ENCODE results near the gene GPATCH2L. TPM values are rescaled to one million over a fixed set of nuclear protein-coding genes. Genes with fewer than 3 reads are reported as not detected.

GPATCH2L gene
- total and polyA plus RNA-seq, 2 donors (not counting 1 experiment from before 2014, with no cell fraction given): 17.4 to 82.7 TPM

- ATAC-seq (ENCODE audit: low read depth): no peak
- Histone ChIP-seq H3K27ac (ENCODE audit: low read length in 2 of 2) (no peak overlapping the region), H2AFZ (ENCODE audit: insufficient read depth, low read depth, low read length, poor library complexity, severe bottlenecking) (no peak overlapping the region), H3K9ac (ENCODE audit: low read length) (no peak overlapping the region), H3K27me3 (replicated peaks in 1 of 4; ENCODE audit: control extremely low read depth in 1 of 4, control insufficient read depth in 3 of 4, insufficient read depth in 4 of 4, low read length in 3 of 4) (no peaks in the 10 kb centered on the region), H4K20me1 (ENCODE audit: control insufficient read depth, insufficient read depth, low read length, poor library complexity, severe bottlenecking) (no peaks in the 10 kb centered on the region), H3K4me3 (ENCODE audit: control extremely low read depth in 1 of 5, extremely low read depth in 1 of 5, insufficient read depth in 1 of 5, low read depth in 2 of 5, low read length in 4 of 5) (no peak overlapping the region), H3K9me3 (ENCODE audit: control extremely low read depth in 1 of 3, control insufficient read depth in 2 of 3, insufficient read depth in 1 of 3, low read length in 2 of 3) (peaks cover 0 to 3% (median 2%) of the 10 kb centered on the region in 3 donors), H3K36me3 (replicated peaks in 1 of 2; ENCODE audit: control extremely low read depth in 1 of 2, control insufficient read depth in 1 of 2, extremely low read depth in 1 of 2, insufficient read depth in 2 of 2, low read length in 1 of 2) (no peaks in the 10 kb centered on the region), H3K4me1 (ENCODE audit: control insufficient read depth in 2 of 2, insufficient read depth in 2 of 2, low read length in 2 of 2) (no peaks in the 10 kb centered on the region), H3K4me2 (replicated peaks; ENCODE audit: low read depth, low read length, poor library complexity, severe bottlenecking) (no peak overlapping the region), H3K79me2 (ENCODE audit: control insufficient read depth, insufficient read depth, low read length) (no peaks in the 10 kb centered on the region)
- H3K4me1 Mint-ChIP-seq: no peaks in the 10 kb centered on the region
- DNase-seq: no peak
- POLR2A ChIA-PET: no interaction called here
- H3K27ac Mint-ChIP-seq: no peak overlapping the region
- peaks cover 3% of the 10 kb centered on the region for H3K9me3 Mint-ChIP-seq (ENCODE audit: insufficient read depth)
- 87% methylated on average over 3 of the region's 3 CpGs for WGBS (ENCODE audit: insufficient coverage)
- no peaks in the 10 kb centered on the region for H3K27me3 Mint-ChIP-seq
- H3K4me3 Mint-ChIP-seq: no peak overlapping the region
- TF ChIP-seq EZH2 (IDR thresholded peaks at IDR 0.05; ENCODE audit: borderline replicate concordance, insufficient read depth, low read depth, low read length, poor library complexity, severe bottlenecking): no peak
- no peak for TF ChIP-seq CTCF (IDR thresholded peaks at IDR 0.05)
- CTCF ChIA-PET: no interaction called here
- intact Hi-C loops (cut with micrococcal nuclease): no loop called here
Observed at GRCh38 chr14:76219873-76220272, 68.2 kb downstream of the GPATCH2L start.

GRCh38 chr14:76227450-76228050, 75.8 kb downstream of the GPATCH2L start:
- H2AFZ ChIP-seq (ENCODE audit: insufficient read depth, low read depth, low read length, poor library complexity, severe bottlenecking): no peak overlapping the region
- no peak overlapping the region for H3K4me3 ChIP-seq (ENCODE audit: control extremely low read depth in 1 of 5, extremely low read depth in 1 of 5, insufficient read depth in 1 of 5, low read depth in 2 of 5, low read length in 4 of 5)
- TF ChIP-seq EZH2 (IDR thresholded peaks at IDR 0.05; ENCODE audit: borderline replicate concordance, insufficient read depth, low read depth, low read length, poor library complexity, severe bottlenecking): no peak
- no peak for TF ChIP-seq CTCF (IDR thresholded peaks at IDR 0.05)
- no peak overlapping the region for H3K27ac ChIP-seq (ENCODE audit: low read length in 2 of 2)
- H3K36me3 ChIP-seq (replicated peaks in 1 of 2; ENCODE audit: control extremely low read depth in 1 of 2, control insufficient read depth in 1 of 2, extremely low read depth in 1 of 2, insufficient read depth in 2 of 2, low read length in 1 of 2): no peaks in the 10 kb centered on the region
- no peaks in the 10 kb centered on the region for H4K20me1 ChIP-seq (ENCODE audit: control insufficient read depth, insufficient read depth, low read length, poor library complexity, severe bottlenecking)
- H3K27me3 ChIP-seq (replicated peaks in 1 of 4; ENCODE audit: control extremely low read depth in 1 of 4, control insufficient read depth in 3 of 4, insufficient read depth in 4 of 4, low read length in 3 of 4): no peaks in the 10 kb centered on the region
- DNase-seq (no peak), ATAC-seq (ENCODE audit: low read depth) (no peak)
- Mint-ChIP-seq H3K4me3 (no peak overlapping the region), H3K27me3 (no peaks in the 10 kb centered on the region), H3K9me3 (ENCODE audit: insufficient read depth) (peaks cover 6% of the 10 kb centered on the region), H3K4me1 (no peaks in the 10 kb centered on the region), H3K27ac (no peak overlapping the region)
- H3K4me2 ChIP-seq (replicated peaks; ENCODE audit: low read depth, low read length, poor library complexity, severe bottlenecking): no peak overlapping the region
- ChIA-PET CTCF (no interaction called here), POLR2A (no interaction called here)
- peaks cover 0 to 6% (median 2%) of the 10 kb centered on the region in 3 donors for H3K9me3 ChIP-seq (ENCODE audit: control extremely low read depth in 1 of 3, control insufficient read depth in 2 of 3, insufficient read depth in 1 of 3, low read length in 2 of 3)
- intact Hi-C loops (cut with micrococcal nuclease): no loop called here
- H3K79me2 ChIP-seq (ENCODE audit: control insufficient read depth, insufficient read depth, low read length): no peaks in the 10 kb centered on the region
- H3K4me1 ChIP-seq (ENCODE audit: control insufficient read depth in 2 of 2, insufficient read depth in 2 of 2, low read length in 2 of 2): no peaks in the 10 kb centered on the region
- WGBS (ENCODE audit: insufficient coverage): 92% methylated on average over 7 of the region's 10 CpGs
- no peak overlapping the region for H3K9ac ChIP-seq (ENCODE audit: low read length)

Data from B cell (primary cell).